HEK293T (cell line): Measurements from ENCODE around the gene CDHR5.

Experiments
- ARNT ChIP-seq: fragments of 450-650 bp; IDR thresholded peaks from 2 replicates; pipeline ENCODE4 v1.6.1; 2017; ENCODE audit warnings: mild to moderate bottlenecking
- BHLHE40 ChIP-seq: fragments of 450-650 bp; IDR thresholded peaks from 2 replicates; pipeline ENCODE4 v1.6.1; 2016; ENCODE audit warnings: mild to moderate bottlenecking, moderate library complexity, borderline replicate concordance
- ELF4 ChIP-seq: fragments of 450-650 bp; IDR thresholded peaks from 2 replicates; pipeline ENCODE4 v1.6.1; 2017; ENCODE audit warnings: antibody characterized with exemption
- FOXA1 ChIP-seq: fragments of 450-650 bp; IDR thresholded peaks from 2 replicates; pipeline ENCODE4 v1.6.1; 2016; ENCODE audit warnings: mild to moderate bottlenecking
- FOXK2 ChIP-seq: fragments of 450-650 bp; IDR thresholded peaks from 2 replicates; pipeline ENCODE4 v1.6.1; 2016; ENCODE audit warnings: mild to moderate bottlenecking
- FOXM1 ChIP-seq: fragments of 450-650 bp; IDR thresholded peaks from 2 replicates; pipeline ENCODE4 v1.6.1; 2017; ENCODE audit warnings: mild to moderate bottlenecking, borderline replicate concordance
- HDGF ChIP-seq: fragments of 450-650 bp; IDR thresholded peaks from 2 replicates; pipeline ENCODE4 v1.6.1; 2017; ENCODE audit warnings: antibody characterized with exemption, borderline replicate concordance
- LEF1 ChIP-seq: fragments of 450-650 bp; IDR thresholded peaks from 2 replicates; pipeline ENCODE4 v1.6.1; 2017; ENCODE audit warnings: mild to moderate bottlenecking, borderline replicate concordance
- NFRKB ChIP-seq: fragments of 450-650 bp; IDR thresholded peaks from 2 replicates; pipeline ENCODE4 v1.6.1; 2016; ENCODE audit warnings: mild to moderate bottlenecking, moderate library complexity
- PKNOX1 ChIP-seq: fragments of 450-650 bp; IDR thresholded peaks from 2 replicates; pipeline ENCODE4 v1.6.1; 2016
- SP1 ChIP-seq: fragments of 450-650 bp; IDR thresholded peaks from 2 replicates; pipeline ENCODE4 v1.6.1; 2017
- SUZ12 ChIP-seq: fragments of 450-650 bp; IDR thresholded peaks from 2 replicates; pipeline ENCODE4 v1.6.1; 2016; ENCODE audit warnings: mild to moderate bottlenecking
- TARDBP ChIP-seq: fragments of 450-650 bp; IDR thresholded peaks from 2 replicates; pipeline ENCODE4 v1.6.1; 2016
- ZNF384 ChIP-seq: fragments of 450-650 bp; IDR thresholded peaks from 2 replicates; pipeline ENCODE4 v1.6.1; 2016

DNA sequence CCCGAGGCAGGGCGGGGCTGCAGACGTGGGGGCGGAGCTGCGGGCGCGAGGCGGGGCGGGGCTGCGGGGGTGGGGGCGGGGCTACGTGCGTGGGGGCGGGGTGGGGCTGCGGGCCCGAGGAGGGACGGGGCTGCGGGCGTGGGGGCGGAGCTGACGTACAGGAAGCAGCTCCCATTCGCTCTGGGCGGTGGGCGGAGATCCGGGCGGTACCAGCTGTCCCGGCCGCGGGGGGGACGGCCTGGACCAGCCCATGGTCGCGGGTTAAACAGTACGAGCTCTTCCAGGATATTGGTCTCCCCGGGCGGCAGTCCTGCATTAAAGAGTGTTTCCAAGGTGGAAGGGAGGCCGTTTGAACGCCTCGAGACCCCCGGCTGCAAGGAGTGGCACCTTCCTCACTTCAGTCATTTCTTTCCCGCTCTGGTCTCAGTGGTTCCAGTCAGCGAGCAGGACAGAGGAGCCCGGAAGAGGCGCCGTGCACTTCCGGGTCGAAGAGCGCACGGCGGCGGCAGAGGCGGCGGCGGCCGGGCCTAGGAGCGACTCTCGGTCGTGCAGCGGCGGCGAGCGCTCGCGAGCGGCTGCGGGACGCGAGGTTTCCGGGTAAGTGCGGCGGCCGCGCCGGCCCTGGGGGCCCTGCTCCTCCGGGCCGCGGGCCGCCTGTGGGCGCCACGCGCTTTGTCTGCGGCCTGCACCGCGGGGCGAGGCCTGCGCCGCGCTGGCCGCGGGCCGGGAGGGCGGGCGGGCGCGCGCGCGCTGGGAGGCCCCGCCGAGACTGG is 48.6 kb downstream of the CDHR5 start, which contains the start of gene PHRF1:
- TF ChIP-seq FOXA1 (no peak), ELF4 (peak; percentile 87), BHLHE40 (peak; percentile 88), NFRKB (no peak), SP1 (no peak), FOXK2 (no peak), HDGF (no peak), ARNT (no peak; the same call in 1 of the 2 replicates), FOXM1 (peak; percentile 6; the same call in 1 of the 2 replicates), PKNOX1 (no peak), SUZ12 (no peak), TARDBP (no peak), ZNF384 (no peak), LEF1 (peak; percentile 45; the same call in 1 of the 2 replicates)
